ENCODE measurements around the gene MED27.
A peak's percentile ranks its signal among the peaks of the same experiment; 100 is the strongest.

MED27 gene, protein sequence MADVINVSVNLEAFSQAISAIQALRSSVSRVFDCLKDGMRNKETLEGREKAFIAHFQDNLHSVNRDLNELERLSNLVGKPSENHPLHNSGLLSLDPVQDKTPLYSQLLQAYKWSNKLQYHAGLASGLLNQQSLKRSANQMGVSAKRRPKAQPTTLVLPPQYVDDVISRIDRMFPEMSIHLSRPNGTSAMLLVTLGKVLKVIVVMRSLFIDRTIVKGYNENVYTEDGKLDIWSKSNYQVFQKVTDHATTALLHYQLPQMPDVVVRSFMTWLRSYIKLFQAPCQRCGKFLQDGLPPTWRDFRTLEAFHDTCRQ

DNA sequence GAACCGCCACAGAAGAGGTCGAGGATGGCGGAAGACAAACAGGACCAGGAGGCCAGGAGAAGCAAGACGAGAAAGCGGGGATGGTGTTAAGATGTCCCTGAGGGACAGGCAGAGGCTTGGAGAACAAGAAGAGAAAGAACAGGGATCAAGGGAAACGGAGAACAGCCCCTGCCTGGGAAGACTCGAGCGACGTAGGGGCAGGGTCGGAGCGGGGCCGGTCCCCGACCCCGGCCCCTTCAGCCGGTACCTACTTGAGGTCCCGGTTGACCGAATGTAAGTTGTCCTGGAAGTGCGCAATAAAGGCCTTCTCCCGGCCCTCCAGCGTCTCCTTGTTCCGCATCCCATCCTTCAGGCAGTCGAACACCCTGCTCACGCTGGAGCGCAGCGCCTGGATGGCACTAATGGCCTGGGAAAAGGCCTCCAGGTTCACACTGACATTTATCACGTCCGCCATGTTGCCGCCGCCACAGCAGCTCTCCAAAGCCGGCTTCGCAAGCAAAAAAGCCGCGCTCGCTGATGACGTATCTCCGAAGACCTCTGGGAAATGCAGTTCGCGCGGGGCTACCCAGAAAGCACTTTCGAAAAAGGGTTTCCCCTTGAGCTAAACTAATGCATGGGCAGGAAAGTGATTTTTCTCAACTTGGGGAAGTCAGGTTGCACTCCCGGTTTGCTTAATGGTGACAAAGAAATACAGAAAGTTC, at the start of gene MED27:
Gene MED27 (minus strand): TSS at position 477 of the 701 bp plus-strand sequence. CDS start 23 bp downstream, at position 454.
- DNase-seq = peak; percentile 65

DNA sequence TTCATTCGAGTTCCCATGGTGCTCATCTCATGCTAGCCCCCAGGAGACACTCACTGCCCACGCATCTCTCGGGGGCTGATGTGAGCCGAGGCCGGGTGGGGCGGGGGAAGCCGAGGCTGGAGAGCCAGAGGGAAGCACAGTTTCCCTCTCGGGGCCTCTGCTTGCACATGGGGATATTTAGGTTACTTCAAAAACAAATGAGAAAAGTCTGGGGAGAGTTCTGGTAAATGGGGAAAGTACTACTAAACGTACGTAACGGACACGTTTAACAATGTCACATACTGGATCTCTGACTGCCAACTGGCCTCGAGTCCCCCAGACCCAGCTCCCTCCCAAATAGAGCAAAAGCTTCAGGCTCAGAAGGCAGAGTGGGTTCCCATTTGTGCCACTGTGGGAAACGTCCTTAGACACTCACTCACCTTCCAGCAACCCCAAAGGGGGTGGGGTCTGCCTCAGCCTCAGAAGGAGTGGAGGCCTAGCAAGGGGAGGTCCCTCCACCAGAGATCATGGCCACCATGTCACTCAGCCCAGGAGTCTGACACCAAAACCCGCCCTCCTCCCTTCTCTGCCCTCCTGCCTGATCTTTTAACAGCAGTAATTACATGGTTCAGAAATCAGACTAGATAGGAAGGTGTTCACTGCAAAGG, 48.3 kb upstream of the MED27 start:
- no peak for DNase-seq

DNA sequence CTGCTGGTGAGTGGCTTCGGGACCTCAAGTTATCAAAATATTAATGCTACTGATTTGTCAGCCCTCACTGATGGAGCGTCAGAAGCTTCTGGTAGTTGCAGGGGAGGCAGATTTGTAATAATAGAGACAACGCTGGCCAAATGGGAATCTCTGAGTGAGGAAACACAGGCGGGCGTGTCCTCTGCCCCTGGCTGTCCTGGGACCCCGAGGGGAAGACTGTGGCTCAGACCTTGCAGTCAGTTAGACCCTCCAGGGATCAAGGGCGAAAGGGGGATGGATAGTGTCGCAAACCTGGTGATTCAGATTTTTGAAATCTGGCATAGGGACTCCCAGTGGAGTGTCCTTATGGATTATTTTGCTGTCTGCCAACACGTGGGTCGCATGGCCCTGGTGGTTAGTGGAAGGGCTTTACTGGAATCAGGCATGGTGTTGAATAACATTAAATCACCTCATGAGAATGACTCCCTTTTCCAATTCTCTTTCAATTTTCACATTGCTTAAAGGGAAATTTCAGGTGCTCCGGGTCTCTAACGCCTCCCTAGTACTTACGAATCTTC, 47.1 kb upstream of the MED27 start:
- no peak for DNase-seq

DNA sequence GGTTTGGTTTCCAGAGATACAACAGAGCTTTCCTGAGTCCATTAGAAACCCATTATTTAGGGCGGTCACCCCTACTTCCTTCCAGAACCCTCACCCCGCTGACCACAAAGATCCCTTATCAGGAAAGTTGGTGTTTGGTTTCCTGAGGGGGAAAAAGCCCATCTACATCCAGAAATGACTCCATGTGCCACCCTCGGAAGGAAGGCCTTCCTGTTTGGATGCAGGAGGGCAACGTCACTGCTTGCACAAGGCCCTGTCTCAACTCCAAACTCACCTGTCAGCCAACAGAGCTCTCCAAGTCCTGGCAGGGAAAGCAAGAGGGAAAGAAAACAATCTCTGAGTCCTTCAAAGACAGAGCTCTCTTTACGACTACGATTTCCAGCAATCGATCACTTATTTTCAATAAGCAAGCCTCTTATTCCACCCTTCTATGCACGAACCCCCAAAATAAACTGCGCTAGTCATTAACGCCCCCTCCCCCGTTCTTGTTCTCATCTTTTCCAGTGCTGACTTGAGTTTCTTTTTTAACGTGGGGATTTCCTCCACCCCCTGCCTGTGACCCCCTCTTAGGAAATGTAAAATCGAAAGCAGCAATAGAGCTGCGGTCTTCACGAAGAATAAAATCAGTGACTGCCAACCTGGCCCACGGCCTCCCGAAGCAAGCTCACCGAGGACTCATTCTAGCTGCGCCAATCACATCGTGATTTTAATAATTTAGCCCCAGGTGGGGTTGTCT, 46.4 kb upstream of the MED27 start:
- no peak for DNase-seq

DNA sequence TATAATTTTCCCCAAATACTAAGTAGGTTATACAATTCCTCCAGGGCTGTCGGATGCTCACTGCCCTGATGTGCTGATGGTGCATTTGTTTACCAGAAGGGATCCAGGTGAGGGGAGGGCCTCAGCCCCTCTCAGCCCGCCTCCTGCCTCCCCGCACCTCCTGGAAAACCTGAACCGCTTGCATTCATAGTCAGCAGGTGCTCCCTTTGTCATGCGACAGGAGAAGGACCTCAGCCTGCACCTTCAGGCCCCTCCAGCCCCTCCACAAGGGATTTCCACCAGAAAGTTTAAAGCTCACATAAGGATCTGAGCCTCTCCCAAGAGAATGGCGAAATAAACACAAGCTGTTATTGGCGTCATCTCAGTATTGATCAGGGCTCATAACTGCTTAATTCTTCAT, 45.7 kb upstream of the MED27 start:
- no peak for DNase-seq

DNA sequence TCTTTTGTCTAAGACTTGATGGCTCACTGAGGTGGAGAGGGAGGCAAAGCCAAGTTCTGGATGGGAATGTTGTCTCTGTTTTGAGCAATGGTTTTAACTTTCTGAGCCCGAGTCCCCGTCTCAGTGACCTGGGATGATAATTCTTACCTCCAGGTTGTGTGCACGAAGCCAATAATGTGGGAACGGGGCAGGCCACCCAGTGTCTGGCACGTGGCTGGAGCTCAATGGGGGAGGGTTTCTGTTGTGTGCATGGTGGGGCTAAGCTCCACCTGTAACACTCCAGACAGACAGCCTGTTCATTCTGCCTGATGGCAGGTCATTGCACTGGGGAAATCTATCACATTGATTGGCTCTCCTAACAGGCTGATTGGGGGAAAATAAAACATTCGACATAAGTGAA, 45.1 kb upstream of the MED27 start:
- no peak for DNase-seq

DNA sequence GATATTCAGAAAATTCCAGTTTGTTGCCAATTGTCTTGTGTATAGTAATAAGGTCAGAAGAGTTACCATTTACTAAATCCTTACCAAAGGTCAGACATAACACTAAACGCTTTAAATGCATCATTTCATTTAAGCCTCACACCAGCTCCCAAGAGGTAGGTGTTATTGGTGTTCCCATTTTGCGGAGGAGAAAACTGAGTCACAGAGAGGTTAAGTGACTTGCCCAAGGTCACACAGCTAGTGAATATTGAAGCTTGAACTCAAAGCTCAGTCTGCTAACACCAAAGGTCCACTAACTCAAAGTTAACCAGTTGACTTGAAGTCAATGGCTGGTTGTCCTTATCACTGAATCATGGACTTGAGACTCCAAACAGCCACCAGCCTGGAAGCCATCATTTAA, 41.4 kb upstream of the MED27 start:
- DNase-seq = no peak

DNA sequence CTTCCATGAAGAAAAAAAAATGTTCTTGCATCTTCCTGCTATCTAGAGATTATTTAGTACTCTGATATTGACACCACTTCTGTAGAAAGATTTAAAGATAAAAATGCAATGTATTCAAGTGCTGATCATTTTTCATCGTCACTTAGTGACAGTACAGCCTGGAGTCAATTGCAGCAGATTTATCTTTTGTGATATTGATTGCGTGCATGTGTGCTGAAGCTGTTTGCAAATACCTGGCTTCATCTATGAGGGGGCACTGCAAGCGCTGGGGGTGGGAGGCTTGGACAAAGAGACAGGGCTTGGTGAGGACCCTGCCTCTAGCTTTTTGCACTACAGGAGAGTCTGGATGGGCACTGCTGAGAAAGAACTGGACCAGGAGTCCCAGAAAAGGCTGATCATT, 38.0 kb upstream of the MED27 start:
- DNase-seq = no peak

DNA sequence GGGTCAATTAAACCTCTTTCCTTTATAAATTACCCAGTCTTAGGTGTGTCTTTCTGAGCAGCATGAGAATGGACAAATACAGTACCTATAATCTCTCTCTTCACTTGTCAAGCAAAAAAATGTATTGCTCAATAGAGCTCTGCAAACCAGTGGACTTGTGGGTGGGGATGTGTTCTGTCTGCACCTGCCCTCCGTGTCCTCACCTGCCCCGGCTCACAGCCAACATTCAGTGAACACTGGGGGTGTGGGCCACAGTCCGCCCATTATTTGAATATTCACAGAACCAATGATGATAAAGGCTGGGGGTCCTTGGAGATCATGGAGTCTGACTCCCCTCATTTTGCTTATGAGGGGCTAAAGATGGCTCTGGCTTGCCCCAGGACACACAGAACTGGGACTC, 36.9 kb upstream of the MED27 start:
- DNase-seq = no peak

DNA sequence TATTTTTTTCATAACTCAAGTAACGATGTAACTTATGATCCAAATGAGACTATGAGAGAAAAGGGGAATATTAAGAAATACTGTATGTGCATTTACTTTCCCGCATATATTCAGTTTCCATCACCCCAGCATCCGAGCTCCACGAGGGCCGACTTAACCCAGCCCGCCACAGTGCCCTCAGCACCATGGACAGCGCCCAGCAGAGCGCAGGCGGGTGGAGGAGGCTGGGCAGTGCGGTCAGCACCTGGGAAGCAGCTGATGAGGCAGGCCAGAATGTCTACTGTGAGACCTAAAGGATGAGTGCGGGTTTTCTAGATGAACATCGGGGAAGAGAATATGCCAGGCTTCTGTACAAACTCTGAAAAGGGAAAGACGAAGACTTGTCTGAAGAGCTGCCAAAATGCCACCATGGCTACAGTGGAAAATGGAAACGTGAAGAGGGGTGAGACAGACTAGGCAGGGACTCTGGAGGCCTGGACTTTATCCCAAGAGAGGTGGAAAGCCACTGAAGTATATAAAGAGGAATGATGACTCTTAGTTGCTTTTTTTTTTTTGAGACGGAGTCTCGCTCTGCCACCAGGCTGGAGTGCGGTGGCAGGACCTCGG, 34.5 kb upstream of the MED27 start:
- no peak for DNase-seq

DNA sequence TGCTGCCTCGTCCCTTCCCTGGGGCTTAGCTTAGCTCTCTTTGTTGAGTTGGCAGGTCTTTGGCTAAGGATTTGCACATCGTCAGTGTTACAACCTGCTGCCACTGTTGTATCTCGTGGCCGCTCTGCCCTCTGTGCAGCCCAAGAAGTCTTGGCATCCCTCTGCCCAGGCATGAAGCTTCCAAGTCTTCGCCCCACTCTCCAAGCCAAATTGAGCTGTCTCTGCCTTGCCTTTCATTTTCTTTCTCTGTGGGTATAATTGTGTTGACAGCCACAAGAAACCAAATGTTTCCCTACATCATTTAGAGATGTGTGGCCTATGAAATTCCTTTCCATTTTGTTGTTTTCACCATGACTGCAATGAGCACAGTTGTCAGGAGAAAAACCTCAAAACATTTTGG, 29.6 kb upstream of the MED27 start:
- DNase-seq = no peak

DNA sequence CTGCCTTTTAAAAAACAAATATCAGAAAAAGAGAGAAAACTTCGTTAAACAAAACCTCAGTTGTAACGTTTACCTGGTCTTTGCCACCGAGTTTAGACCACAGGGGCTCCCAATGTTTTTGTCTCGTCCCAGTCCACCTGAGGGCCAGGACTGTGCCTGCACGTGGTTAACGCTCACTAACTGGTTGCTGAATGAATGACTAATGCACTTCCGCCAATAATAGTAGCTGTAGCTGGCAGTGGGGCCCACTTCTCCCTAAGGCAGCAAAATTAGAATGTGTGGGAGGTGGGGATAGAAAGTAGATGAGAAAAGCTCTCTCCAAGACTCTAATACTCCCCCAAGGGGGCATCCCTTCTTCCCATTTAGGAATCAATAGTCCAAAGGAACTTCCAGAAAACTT, 29.1 kb upstream of the MED27 start:
- no peak for DNase-seq

DNA sequence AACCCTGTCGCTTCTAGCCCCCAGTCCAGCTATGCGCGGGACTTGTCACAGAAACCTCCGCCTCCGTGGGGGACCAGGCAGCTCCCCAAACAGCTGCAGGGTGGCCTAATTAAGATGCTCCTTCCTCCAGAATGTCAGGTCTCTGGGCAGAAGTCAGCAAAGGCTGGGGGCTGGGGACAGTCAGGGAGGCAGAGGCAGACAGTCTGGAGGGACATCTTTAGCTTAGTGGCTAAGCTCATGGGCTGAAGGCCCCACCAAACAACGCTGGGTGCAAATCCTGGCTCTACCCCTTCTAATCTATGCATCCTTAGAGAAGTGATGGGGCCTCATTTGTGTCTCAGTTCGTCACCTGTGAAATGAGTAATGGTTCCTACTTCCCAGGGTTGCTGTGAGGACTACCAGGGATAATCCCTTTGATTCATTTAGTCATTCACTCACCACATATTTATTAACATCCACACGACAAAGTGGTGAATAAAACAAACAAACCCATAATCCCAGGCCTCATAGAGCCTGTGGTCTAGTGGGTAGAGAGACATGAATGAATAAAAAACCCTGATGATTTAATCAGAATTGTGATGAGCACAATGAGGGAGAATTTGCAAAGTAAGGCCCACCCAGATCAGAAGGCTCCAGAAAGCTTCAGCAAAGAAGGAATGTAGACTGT, 20.2 kb upstream of the MED27 start:
- no peak for DNase-seq

DNA sequence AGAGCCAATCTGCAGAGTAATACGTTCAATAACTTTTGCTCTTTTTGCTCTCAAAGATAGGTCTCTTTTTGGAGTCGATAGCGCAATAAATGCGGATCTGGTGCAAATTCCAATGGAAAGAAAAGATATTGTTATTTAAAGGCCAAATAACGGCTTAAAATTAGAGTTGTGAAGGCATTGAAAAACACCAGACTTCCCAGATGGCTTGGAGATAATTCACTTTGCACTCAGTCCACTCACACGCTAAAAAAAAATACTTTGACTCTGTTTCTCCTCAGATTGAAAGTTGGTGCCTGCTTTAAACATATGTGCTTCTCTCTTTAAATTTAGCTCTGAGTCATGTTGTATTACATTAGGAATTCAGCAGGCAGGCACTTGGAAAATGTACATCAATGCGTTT, 19.5 kb upstream of the MED27 start:
- no peak for DNase-seq

DNA sequence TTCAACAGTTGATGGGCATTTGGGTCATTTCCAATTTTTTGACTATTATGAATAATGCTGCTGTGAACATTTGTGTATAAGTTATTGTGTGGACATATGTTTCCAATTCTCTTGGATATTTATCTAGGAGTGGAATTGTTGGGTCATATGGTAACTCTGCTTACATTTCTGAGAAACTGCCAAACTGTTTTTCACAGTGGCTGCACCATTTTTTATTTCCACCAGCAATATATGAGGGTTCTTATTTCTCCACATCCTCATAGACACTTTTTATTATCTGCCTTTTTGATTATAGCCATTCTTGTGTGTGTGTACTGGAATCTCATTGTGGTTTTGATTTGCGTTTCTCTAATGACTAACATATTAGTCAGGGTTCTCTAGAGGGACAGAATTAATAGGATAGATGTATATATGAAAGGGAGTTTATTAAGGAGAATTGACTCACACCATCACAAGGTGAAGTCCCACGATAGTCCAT, 14.7 kb upstream of the MED27 start:
- DNase-seq = no peak

DNA sequence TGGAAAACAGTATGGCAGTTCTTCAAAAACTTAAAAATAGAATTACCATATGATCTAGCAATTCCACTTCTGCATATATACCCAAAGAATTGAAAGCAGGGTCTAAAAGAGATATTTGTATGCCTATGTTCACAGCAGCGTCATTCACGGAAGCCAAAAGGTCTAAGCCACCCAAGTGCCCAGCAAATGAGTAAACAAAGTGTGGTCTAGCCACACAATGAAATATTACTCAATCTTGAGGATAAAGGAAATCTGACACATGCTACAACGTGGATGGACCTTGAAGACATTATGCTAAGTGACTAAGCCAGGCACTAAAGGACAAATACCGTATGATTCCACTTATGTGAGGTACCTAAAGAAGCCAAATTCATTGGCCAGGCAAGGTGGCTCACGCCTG, 11.1 kb upstream of the MED27 start:
- DNase-seq = no peak

DNA sequence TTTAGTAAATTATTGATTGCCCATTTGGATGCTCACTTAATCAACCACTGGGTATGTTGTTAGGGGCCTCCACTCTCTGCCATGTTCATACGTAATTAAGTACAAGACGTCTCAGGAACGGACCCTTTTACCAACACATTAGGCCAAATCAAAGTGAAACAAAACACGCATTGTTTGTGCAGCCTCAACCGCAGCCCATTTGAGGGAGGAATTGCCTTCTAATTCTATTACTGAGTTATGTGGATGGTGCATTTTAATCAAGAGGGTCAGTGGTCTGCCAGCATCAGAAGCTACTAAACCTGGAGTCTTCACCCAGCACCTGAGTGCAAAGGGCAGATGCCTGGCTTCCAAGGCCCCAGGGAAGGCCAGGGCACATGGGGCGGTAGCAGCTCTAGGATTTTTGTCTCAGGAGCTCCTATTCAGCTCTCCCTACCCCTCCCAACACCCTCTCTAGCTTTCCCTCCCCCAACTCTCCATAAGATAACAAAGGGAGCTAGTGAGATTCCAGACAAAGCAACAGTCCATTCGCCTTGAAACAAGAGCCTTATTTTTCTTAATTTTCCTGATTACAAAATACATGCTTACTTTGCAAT, 7.9 kb upstream of the MED27 start:
- DNase-seq = no peak

DNA sequence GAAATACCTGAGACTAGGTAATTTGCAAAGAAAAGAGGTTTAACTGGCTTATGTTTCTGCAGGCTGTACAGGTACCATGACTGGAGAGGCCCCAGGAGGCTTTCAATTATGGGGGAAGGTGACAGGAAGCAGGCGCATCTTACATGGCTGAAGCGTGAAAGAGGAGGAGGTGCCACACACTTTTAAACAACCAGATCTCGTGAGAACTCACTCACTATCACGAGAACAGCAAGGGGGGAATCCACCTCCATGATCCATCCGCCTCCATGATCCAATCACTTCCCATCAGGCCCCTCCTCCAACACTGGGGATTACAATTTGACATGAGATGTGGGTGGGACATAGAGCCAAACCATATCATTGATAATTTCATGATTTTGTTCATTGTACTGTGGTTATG, 2.5 kb upstream of the MED27 start:
- DNase-seq = no peak

DNA sequence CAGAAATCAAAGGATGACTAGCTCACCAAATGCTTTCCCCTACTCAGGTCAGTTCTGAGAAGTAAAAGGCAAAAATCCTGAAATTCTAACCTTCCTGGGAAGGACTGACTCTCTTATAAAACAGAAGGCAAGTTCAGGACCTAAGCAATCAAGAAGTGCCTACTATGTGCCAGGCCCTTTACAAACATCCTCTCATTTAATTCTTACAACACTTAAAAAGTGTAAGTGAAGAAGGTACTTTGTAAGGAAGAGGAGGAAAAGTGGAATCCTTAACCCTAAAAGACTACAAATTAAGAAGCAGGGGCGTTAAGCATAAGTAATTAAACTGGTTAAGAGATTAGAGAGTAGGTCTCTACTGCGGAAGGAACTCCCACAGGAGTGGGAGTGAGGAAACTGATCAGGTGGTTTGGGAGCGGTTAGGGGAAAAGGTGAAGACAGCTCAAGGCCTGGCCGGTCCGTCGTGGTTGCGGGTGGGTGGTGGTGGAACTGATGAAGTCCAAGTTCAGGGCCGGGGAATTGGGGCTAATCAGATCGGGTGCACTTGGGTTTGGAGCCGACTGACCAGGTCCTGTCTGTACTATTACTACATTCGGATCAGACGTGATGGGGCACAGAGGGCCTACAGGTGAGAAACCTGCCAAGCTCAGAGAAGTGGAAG, 839 bp downstream of the MED27 start:
- DNase-seq = no peak

DNA sequence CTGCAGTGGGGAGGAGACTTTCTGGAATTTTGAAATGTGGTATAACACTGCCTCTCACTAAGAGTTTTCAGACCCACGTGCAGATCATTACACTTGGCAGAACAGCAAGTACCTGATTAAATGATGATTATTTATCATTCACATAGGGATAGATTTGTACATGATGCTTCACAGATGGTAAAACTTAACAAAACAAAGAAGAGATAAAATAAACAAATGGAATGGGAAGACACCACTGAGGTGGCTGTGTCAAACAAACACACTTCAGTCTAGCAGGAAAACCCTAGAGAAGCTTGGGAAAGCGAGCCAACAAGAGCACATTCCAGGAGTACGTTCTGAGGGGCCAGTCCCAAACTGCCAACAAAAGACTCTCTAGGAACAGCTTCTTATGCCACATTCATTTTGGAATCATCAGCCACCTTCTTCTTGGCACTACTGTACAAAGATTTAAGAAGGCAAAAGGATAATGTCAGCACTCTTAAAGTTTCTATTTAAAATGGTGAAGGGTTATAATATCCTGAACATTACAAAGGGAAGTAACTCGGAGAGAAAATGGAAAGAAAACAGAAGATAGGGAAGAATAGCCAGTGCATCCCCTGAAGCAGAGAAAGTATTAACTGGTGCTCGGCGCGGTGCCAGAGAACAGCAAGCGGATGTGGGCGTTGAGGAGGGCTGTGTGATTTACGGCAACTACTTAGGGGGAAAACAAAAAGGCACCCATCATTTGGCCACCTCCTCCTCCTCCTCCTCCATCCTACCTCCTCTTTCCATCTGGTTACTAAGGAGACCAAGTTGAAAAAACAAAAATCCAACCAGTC, 1.6 kb downstream of the MED27 start:
- no peak for DNase-seq

Measured in T1000 (cell line).